Mucosa of descending colon (tissue), 3 donors: ENCODE data around the gene NR6A1. TPM values are rescaled to one million over a fixed set of nuclear protein-coding genes. Genes with fewer than 3 reads are reported as not detected.

ENCODE experiments used
- ATAC-seq: fragments of 200-7000 bp; cut with Tn5 transposase; one replicate; pipeline ENCODE4 v1.9.1; 2020; ENCODE audit warnings: mild to moderate bottlenecking, moderate library complexity
- DNase-seq, 3 donors: peaks; one replicate each; pipeline ENCODE4 v3.0.0-alpha.2; 2020
- H3K36me3 ChIP-seq: fragments of 200-600 bp; one replicate; pipeline ENCODE4 v1.8.0; 2021; ENCODE audit warnings: low read depth, mild to moderate bottlenecking
- H3K4me1 ChIP-seq: fragments of 200-600 bp; one replicate; pipeline ENCODE4 v1.8.0; 2021; ENCODE audit warnings: low read depth, mild to moderate bottlenecking
- H3K4me3 ChIP-seq: fragments of 200-600 bp; one replicate; pipeline ENCODE4 v1.8.0; 2021; ENCODE audit warnings: mild to moderate bottlenecking
- H3K9me3 ChIP-seq: fragments of 200-600 bp; one replicate; pipeline ENCODE4 v1.8.0; 2021; ENCODE audit warnings: mild to moderate bottlenecking
- CTCF ChIP-seq: fragments of 200-600 bp; IDR thresholded peaks from one replicate; pipeline ENCODE4 v1.8.0; 2022; ENCODE audit warnings: antibody characterized with exemption, mild to moderate bottlenecking
- intact Hi-C, 2 donors: fragments of 100-400 bp; cut with DNase I in 1 of 2; cut with micrococcal nuclease in 1 of 2; formaldehyde crosslinking; loops; one replicate each; pipeline versions ENCODE4 v1.11.0 to v1.11.1; 2022; cut with DNase I, micrococcal nuclease
- total RNA-seq, 3 donors: library from RNA; stranded (reverse); fragmentation: NEBNext Ultra II Directional in 2 of 3; extraction: Animal tissue kit (Norgen Biotek cat#: 25700) in 2 of 3; gene quantifications; one replicate each; pipeline versions ENCODE4 v1.2.1 to v1.2.4, GENCODE V29; 2021 to 2023
- donor health status: DM: no; HTN: no; CAD: no; lungs with moderate emphysema.
- donor health status: DM: no; HTN: no; CAD: no.
- donor health status: DM: no; HTN: yes; CAD: no.

Gene NR6A1
- total RNA-seq, 3 donors from 2014 or later = 5.6 to 8.4 (median 7.0) TPM

- H3K36me3 ChIP-seq = no peaks in the 10 kb centered on the region
- ATAC-seq = no peak
- H3K4me3 ChIP-seq = no peak overlapping the region
- H3K9me3 ChIP-seq = no peaks in the 10 kb centered on the region
- intact Hi-C loops = no loop called here
- TF ChIP-seq CTCF = no peak
- no peak for DNase-seq
- peaks cover 19% of the 10 kb centered on the region for H3K4me1 ChIP-seq
Measured at GRCh38 chr9:124768334-124768733, 2.8 kb downstream of the NR6A1 start.

GRCh38 chr9:124767821-124768220, 3.3 kb downstream of the NR6A1 start:
- Histone ChIP-seq H3K9me3 (no peaks in the 10 kb centered on the region), H3K36me3 (no peaks in the 10 kb centered on the region), H3K4me1 (peaks cover 19% of the 10 kb centered on the region), H3K4me3 (no peak overlapping the region)
- intact Hi-C loops = no loop called here
- DNase-seq (no peak), ATAC-seq (no peak)
- no peak for TF ChIP-seq CTCF

GRCh38 chr9:124766815-124767554, 4.1 kb downstream of the NR6A1 start:
- no peak overlapping the region for H3K4me3 ChIP-seq
- ATAC-seq (no peak), DNase-seq (no peak)
- peaks cover 19% of the 10 kb centered on the region for H3K4me1 ChIP-seq
- intact Hi-C loops = no loop called here
- TF ChIP-seq CTCF = no peak
- H3K9me3 ChIP-seq = no peaks in the 10 kb centered on the region
- no peaks in the 10 kb centered on the region for H3K36me3 ChIP-seq

GRCh38 chr9:124766326-124766725, 4.8 kb downstream of the NR6A1 start:
- intact Hi-C loops = no loop called here
- no peak for DNase-seq
- Histone ChIP-seq H3K4me3 (no peak overlapping the region), H3K4me1 (peaks cover 19% of the 10 kb centered on the region), H3K9me3 (no peaks in the 10 kb centered on the region), H3K36me3 (no peaks in the 10 kb centered on the region)
- no peak for TF ChIP-seq CTCF
- no peak for ATAC-seq

- no peak overlapping the region for H3K4me3 ChIP-seq
- intact Hi-C loops = no loop called here
- H3K36me3 ChIP-seq = no peaks in the 10 kb centered on the region
- no peak for TF ChIP-seq CTCF
- H3K4me1 ChIP-seq = peaks cover 19% of the 10 kb centered on the region
- DNase-seq = no peak
- no peaks in the 10 kb centered on the region for H3K9me3 ChIP-seq
- no peak for ATAC-seq
Measured at GRCh38 chr9:124765439-124765835, 5.7 kb downstream of the NR6A1 start.
